Activated CD8-positive, alpha-beta memory T cell treated with anti-CD3 and anti-CD28 coated beads, Interleukin-2, amount 50 U/mL, for 24 hours (primary cell): ENCODE measurements around the gene AEBP1.

Experiments
- DNase-seq: peaks from one replicate; pipeline ENCODE4 v3.0.0-alpha.2; 2020; ENCODE audit errors: extremely low read depth

AEBP1 gene

DNA sequence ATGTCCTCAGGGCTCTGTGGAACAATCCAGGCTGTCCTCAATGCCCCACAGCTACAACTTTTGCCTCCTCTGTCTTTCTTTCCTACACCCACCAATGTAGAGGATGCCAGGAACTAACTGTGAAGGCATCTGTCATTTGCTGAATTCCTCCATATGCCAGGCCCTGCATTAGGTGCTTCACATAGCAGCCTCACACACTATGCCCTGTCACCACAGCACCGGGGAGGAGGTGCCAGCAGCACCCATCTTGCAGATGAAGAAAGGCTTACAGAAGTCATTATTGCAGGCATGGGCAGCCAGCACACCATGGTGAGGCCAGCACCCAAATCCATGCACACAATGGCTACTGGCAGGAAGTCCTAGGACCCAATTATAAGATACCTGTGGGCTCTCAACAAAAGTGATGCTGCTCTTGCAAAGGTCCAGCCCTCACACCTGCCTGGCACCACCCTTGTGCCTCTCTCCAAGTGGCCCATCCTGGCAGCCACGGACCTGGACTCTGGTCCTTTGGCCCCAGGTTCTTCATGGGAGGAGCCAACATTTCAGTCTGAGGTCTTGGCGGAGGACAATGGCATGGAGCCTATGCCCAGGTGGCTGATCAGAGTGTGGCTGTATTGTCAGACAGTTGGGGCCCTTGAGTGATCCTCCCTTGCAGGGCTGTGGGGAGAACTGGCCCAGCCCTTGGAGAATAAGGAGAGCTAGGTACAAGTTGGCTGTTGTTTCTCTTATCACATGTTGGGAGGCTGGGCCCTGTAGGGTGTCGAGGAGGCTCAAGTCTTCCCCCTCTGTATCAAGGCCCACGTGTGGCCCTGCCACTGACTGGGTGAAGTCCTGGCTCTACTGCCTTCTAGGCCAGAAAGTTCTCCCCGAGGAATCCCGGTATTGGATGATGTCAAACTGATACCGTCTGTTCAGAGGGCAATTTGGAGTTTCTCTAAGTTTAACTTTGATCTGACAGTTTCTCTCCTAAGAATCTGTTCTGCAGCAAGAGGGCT, 51.3 kb downstream of the AEBP1 start:
- DNase-seq = no peak

DNA sequence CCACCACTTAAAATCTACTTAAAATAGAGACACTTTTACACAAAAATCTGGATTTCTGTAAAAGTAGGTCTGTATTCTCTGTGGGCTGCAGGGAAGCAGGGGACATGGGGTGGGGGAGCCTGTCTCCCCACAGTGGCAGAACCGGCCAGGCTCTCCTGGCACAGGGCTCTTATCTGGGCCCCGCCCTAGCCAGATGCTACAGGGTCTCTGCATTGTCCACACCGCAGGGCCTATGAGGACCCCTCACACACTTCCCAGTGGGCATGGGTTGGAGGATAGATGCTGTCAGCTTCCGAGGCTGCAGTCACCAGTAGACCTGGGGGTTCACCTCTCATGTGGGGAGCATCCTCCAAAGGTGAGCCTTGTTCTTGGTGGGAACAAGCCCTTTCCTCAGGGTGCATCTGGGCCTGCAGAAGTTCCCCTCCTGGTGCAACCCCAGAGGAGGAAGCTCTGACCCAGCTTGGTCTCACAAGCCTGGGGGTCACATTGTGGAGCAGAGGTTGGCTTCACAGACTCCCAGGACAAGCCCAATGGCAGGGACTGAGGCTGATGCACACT, 52.4 kb downstream of the AEBP1 start:
- no peak for DNase-seq

DNA sequence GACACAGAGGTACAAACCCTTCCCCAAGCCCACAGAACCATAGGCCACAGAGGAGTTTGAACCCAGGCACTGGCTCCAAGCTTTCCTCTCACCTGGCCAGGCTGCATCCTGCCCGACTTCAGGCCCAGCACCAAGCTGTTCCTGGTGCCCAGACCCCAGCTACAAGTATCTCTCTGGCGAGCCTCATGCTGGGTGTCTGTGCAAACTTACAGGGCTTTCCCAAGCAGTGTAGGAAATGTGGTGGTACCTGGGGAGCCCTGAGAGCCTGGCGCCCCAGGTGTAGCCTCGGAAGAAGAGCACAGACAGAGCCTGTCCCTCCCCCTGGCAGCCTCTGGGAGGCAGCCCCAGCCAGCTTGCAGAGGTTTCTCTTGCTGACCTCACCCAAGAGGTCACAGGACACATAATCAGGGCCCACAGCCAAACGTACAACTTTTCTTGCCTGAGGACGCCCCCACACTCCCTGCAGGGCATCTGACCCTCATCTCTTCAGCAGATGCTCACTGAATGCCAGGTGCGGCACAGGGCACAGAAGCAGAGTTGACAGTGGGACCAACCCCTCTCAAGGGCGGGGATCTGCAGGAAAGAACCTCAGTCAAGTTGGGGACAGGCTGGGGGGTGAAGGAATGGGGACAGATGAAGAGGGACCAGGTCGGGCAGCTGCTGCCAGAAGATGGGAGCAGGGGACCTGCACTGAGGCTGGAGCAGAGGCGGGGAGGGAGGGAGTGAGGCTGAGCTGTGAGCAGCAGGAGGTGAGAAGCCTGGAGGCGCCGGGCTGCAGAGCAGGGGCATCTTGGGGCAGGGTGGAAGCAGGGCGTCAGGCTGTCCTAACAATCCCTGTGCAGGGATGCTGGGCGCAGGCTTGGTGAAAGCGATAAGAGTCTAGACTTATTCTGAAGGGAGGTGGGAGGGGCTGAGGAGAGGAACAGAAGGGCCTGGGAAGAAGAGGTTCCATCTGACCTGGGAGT, 53.3 kb downstream of the AEBP1 start:
- DNase-seq = no peak

DNA sequence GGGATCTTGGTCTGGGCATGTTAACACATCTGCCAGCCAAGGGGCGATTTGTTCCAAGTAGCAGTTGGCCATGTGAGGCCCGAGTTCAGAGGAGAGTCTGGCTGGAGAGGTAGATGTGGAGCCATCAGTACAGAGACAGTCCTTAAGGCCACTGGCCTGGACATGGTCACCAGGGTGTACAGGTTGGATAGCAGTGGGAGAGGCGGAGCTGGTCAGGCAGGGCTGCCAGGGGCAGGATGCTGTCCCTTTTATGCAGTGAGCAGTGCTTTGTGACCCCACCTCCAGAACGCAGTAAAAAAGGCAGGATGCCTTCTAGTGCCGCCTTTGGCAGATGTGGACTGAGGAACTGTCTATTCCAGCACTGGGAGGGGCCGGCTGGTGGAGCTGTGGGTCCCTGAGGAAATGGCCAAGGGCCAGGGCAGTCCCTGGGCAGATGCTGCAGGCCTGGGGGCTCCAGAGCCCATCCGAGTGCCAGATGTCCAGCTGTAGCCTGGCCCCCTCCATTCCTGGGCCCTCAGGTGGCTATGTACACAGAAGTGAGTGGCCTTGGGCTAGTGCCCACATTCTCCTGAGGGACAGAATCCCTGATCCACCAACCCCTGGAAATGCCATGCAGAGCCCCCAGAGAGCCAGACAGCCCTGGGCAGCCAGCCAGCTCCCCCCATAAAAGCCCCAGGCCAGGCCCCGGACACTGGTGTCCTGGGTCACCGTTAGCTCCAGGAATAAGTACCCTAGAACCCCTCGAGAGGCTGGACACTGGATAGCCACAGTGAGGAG, 54.1 kb downstream of the AEBP1 start:
- no peak for DNase-seq

DNA sequence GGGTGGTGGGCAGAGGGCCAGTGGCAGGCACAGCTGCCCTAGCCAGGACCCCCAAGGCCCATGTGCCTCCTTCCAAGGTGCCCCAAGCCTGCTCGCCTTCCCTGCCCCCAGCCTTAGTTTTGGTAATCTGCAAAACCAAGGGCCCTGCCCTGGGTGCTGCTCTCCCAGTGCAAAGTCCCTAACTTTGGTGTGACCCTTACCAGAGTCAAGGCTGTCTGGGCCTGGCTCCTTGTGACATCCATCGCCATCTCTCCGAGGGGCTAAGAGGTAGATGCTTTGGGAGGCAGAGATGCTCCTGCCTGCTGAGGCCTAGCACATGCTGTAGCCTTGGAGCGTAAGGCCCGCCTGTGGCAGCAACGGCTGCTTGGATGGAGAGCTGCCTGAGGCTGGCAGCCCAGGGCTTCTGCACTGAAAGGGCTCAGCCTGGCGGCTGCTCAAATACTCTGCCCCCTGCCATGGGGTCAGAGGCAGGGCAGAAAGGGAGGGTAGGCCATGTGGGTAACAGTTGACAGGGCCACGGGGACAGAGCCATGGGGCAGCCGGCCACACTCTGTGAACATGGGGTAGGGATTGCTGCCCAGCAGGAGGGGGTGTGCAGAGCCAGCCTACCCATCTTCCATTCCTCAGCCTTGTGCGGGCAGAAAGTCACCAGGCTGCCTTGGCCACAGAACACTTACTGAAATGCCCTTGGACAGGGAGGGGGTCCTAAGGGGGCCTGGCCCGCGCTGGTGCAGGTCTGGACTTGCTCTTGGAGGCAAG, 54.9 kb downstream of the AEBP1 start:
- DNase-seq = no peak

DNA sequence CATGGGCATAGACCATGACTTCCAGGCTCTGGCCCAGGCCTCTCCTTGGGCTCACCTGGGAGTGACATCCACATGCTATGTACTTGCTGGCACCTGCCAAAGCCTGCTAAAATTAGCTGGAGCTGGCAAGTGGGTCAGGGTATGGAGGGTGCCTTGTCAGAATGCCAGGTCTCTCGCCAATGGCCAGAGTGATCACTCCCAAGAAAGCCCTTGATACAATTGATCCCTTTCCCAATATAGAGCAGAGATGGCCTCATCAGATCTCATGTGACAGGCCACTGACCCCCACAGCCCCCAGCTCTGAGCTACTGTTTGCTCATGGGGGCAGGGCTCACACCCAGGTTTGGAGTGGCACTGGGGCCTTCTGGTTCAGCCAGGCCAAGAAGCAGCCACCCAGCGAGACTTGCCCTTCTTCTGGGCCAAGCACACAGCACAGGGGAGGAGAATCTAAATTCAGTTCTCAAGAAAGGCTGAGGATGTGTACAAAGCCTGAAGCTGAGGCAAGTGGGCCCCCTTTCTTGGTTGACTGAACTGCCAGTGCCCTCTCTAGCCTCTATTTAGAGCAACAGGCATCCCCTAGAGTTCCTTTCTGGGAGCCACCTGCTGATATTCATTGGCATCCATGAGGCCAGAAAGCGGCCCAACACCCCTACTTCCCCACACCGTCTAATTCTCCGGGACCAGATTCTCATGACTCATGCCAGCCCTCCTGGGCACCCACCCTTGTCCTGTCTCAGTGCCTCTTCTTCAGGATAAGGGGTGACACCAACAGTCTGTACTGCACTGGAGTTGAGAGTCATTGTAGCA, 55.9 kb downstream of the AEBP1 start:
- no peak for DNase-seq

DNA sequence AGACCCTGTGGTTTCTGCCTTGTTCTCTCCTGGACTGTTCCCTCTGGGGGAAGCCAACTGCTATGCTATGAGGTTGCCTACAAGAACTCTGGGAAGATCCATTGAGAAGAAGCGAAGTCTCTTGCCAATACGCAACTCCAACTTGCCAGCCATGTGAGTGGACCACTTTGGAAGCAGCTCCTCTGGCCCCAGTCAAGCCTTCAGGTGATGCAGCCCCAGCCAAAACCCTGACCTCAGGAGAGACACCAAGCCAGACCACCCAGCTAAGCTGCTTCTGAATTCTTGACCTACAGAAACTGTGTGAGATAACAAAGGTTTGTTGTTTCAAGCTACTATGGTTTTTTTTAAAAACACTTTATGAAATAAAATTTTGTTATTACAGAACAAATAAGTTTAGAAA, 57.2 kb downstream of the AEBP1 start:
- no peak for DNase-seq

DNA sequence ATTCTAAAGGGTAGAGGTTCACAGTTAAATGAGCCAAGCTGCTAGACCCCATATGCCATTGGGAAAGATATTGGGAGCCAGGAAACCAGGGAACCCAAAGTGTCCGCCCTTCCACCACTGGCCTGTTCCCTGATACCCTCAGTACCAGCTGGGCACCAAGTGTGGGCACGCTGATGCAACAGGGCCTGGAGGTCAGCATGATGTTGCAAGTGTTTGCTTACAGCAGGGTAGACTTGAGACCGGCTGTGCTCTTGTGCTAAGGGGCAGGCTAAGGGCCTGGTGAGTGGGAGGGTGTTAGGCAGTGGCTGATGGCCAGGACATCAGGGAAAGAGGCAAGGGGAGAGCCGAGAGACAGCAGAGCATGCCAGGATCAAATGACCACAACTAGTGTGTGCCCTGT, 58.0 kb downstream of the AEBP1 start:
- no peak for DNase-seq

DNA sequence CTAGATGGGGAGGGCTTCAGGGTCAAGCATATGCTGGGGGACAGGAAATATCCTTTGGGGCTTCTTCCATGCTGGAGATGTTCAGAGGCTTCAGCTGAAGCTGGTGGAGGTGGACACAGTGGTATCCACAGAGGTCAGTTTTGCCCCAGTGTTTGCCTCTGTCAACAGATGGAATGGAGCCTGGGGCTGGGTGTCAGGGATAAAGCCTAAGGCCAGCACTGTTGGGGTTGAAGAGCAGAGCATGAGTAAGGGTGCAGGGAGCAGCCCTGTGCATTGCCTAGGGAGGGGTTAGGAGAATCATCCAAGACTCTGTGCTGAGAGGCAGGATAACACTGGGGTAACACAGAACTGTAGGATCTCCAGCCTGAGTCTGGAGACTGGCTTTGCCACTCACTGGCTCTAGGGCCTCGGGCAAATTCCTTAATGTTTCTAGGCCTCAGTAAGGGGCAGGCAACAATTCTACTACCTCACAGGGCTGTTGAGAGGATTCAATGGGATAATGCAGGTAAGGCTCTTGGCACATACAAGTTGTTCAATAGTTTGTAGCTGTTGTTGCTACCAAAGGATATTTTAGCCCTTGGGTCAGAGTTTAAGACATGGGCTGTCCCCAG, 58.7 kb downstream of the AEBP1 start:
- no peak for DNase-seq

DNA sequence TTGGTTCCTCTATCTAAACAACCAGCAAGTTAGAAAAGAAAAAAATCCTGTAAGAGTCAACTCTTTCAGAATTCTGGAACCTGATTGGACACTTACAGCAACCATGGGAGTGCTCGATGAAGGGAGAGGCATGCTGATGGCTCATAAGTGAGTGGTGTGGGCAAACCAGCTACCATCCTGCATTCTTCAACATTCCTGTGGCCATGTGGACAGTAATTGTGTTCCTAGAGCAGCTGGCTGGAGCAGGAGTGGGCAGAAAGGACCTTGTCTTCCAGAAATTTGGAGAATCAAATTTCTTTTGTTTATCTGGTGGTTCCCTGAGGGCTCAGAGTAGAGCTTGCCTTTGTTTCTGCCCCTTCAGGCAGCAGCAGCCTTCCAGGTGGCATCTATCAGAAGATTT, 59.4 kb downstream of the AEBP1 start:
- DNase-seq = no peak
